Colonic mucosa (tissue), 4 donors: Measurements from ENCODE around the gene PCDHGA12. TPM values are rescaled to one million over a fixed set of nuclear protein-coding genes. Genes with fewer than 3 reads are reported as not detected.
"Not testable (repeated sequence)": the region's sequence is repeated elsewhere in the genome, so short reads cannot be mapped to it uniquely, and the experiment has no call there.

Experiments
- DNase-seq: peaks from one replicate; pipeline ENCODE4 v3.0.0-alpha.2; 2020
- H3K27ac ChIP-seq: fragments of 200-600 bp; one replicate; pipeline ENCODE4 v1.8.0; 2021
- H3K27me3 ChIP-seq: fragments of 200-600 bp; one replicate; pipeline ENCODE4 v1.8.0; 2021
- H3K36me3 ChIP-seq: fragments of 200-600 bp; one replicate; pipeline ENCODE4 v1.8.0; 2021
- H3K4me1 ChIP-seq: fragments of 200-600 bp; one replicate; pipeline ENCODE4 v1.8.0; 2021; ENCODE audit warnings: mild to moderate bottlenecking
- H3K4me3 ChIP-seq: fragments of 200-600 bp; one replicate; pipeline ENCODE4 v1.8.0; 2021
- H3K9ac ChIP-seq, 2 donors: one replicate each; pipeline ENCODE4 v1.7.0; 2013; ENCODE audit warnings: control low read depth in 2 of 2, low read depth in 2 of 2, low read length in 2 of 2
- H3K9me3 ChIP-seq: fragments of 200-600 bp; one replicate; pipeline ENCODE4 v1.8.0; 2021
- CTCF ChIP-seq: fragments of 200-600 bp; IDR thresholded peaks from one replicate; pipeline ENCODE4 v1.8.0; 2022; ENCODE audit warnings: antibody characterized with exemption, mild to moderate bottlenecking
- intact Hi-C: fragments of 100-400 bp; cut with DNase I; formaldehyde crosslinking; loops from one replicate; pipeline ENCODE4 v1.14.1; 2022
- total RNA-seq, 2 donors: library from RNA; stranded (reverse); fragmentation: NEBNext Ultra II Directional in 1 of 2; extraction: Animal tissue kit (Norgen Biotek cat#: 25700) in 1 of 2; gene quantifications; one replicate each; pipeline ENCODE4 v1.2.1, GENCODE V29; 2021
- donor health status: healthy.
- donor health status: DM: no; HTN: no; CAD: no.
- donor health status: DM: no; HTN: no; CAD: no.

The PCDHGA12 gene
- total RNA-seq, 2 donors from 2014 or later, result 1.0 to 1.5 TPM

- not testable (repeated sequence) for H3K9ac ChIP-seq, H3K27me3 ChIP-seq, H3K9me3 ChIP-seq
Observed at GRCh38 chr5:141397756-141398551, 32.4 kb upstream of the PCDHGA12 start, which contains the start of gene PCDHGB5. PCDHGB5 (plus strand) TSS chr5:141397947; CDS start chr5:141398128, 181 bp downstream.

GRCh38 chr5:141398608-141399007, 31.7 kb upstream of the PCDHGA12 start:
- no peak for DNase-seq
- H3K4me3 ChIP-seq, result no peak overlapping the region
- TF ChIP-seq CTCF, result no peak
- H3K27me3 ChIP-seq, result no peaks in the 10 kb centered on the region
- no peak overlapping the region for H3K27ac ChIP-seq
- no peaks in the 10 kb centered on the region for H3K4me1 ChIP-seq
- no peaks in the 10 kb centered on the region for H3K36me3 ChIP-seq
- no peak overlapping the region for H3K9ac ChIP-seq
- intact Hi-C loops, result no loop called here
- no peaks in the 10 kb centered on the region for H3K9me3 ChIP-seq

More at GRCh38 chr5:141397756-141398551, 32.4 kb upstream of the PCDHGA12 start, which contains the start of gene PCDHGB5:
- peak; percentile 40 for DNase-seq
- intact Hi-C loops, H3K27ac ChIP-seq, H3K4me3 ChIP-seq, H3K36me3 ChIP-seq, H3K4me1 ChIP-seq: not testable (repeated sequence)
- peak; percentile 52 for TF ChIP-seq CTCF

- H3K9me3 ChIP-seq, result no peaks in the 10 kb centered on the region
- H3K36me3 ChIP-seq, result no peaks in the 10 kb centered on the region
- no peaks in the 10 kb centered on the region for H3K27me3 ChIP-seq
- DNase-seq, result no peak
- H3K9ac ChIP-seq, result no peak overlapping the region
- no peak for TF ChIP-seq CTCF
- no peak overlapping the region for H3K27ac ChIP-seq
- no peak overlapping the region for H3K4me3 ChIP-seq
- intact Hi-C loops, result no loop called here
- no peaks in the 10 kb centered on the region for H3K4me1 ChIP-seq
Observed at GRCh38 chr5:141399555-141400258, 30.6 kb upstream of the PCDHGA12 start.

- Histone ChIP-seq H3K9me3 (no peaks in the 10 kb centered on the region), H3K4me1 (no peaks in the 10 kb centered on the region), H3K9ac (no peak within 1 kb of the TSS), H3K27ac (no peak within 1 kb of the TSS), H3K4me3 (no peak within 1 kb of the TSS), H3K27me3 (no peaks in the 10 kb centered on the region), H3K36me3 (no peaks in the 10 kb centered on the region)
- TF ChIP-seq CTCF, result no peak
- DNase-seq, result no peak
- intact Hi-C loops, result no loop called here
Observed at GRCh38 chr5:141402553-141403243, 27.6 kb upstream of the PCDHGA12 start, which contains the start of gene PCDHGA9. PCDHGA9 (plus strand) TSS chr5:141402778; CDS start chr5:141402953, 175 bp downstream.

GRCh38 chr5:141403387-141403786, 26.9 kb upstream of the PCDHGA12 start:
- no peaks in the 10 kb centered on the region for H3K36me3 ChIP-seq
- no peak overlapping the region for H3K27ac ChIP-seq
- H3K4me3 ChIP-seq, result no peak overlapping the region
- H3K9me3 ChIP-seq, result no peaks in the 10 kb centered on the region
- DNase-seq, result no peak
- H3K4me1 ChIP-seq, result no peaks in the 10 kb centered on the region
- TF ChIP-seq CTCF, result no peak
- intact Hi-C loops, result no loop called here
- no peak overlapping the region for H3K9ac ChIP-seq
- H3K27me3 ChIP-seq, result no peaks in the 10 kb centered on the region

GRCh38 chr5:141407790-141408505, 22.4 kb upstream of the PCDHGA12 start, which contains the start of gene PCDHGB6:
PCDHGB6 (plus strand) TSS chr5:141408021; CDS start chr5:141408203, 182 bp downstream.
- H3K4me3 ChIP-seq, H3K9me3 ChIP-seq, H3K27ac ChIP-seq, H3K27me3 ChIP-seq, H3K4me1 ChIP-seq, H3K9ac ChIP-seq, H3K36me3 ChIP-seq, intact Hi-C loops: not testable (repeated sequence)
- peak; percentile 38 for DNase-seq
